UCSD-AML1 (cell line): ENCODE results near the gene IFT52.
A peak's percentile ranks its signal among the peaks of the same experiment; 100 is the strongest.
"Not testable (repeated sequence)": the region's sequence is repeated elsewhere in the genome, so short reads cannot be mapped to it uniquely, and the experiment has no call there.

ENCODE experiments used
- DNase-seq: peaks from one replicate; lab custom pipeline; 2025; ENCODE audit not compliant: unreplicated experiment; lab: John Stamatoyannopoulos, UW

The IFT52 gene

GRCh38 chr20:43565758-43566104, 25.0 kb upstream of the IFT52 start:
- no peak for DNase-seq

GRCh38 chr20:43567477-43567876, 23.3 kb upstream of the IFT52 start:
- DNase-seq = no peak

DNA sequence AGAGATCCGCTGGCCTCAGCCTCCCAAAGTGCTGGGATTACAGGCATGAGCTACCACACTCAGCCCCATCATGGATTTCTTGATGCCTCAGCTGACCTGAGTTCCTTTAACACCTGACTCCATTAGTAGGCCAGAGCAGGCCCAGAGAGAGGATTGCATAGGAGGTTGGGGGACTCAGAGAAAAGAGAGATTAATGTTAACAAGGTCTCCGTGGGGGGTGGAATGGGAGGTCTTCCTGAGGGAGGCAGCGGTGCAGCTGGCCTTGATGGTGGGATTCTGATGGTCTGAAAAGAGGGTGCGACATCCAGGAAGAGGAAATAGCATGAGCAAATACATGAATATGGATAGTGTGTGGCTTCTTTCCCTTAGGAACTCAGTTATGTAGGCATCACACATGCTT, 22.0 kb upstream of the IFT52 start:
- DNase-seq = no peak

GRCh38 chr20:43569282-43569681, 21.5 kb upstream of the IFT52 start:
- no peak for DNase-seq

GRCh38 chr20:43570496-43570895, 20.2 kb upstream of the IFT52 start:
- DNase-seq = no peak

DNA sequence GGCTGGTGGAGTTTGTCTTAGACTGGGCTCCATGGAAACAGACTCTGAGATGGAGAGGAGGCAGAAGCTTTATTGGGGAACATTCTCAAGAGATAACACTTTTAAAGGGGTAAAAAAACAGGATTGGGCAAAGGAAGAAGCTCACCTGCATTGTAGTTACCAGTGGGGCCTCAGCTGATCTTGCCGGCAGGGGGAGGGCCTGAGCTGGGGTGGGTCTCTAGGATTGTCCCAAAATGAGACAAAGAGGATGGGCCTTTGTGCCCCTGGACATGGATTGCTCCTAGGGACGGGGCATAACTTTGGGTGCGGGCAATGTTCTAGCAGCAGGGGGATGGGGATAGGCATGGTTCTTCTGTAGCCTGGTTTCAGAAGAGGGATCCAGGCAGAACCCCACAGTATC, 19.4 kb upstream of the IFT52 start:
- DNase-seq = no peak

GRCh38 chr20:43571771-43572170, 19.0 kb upstream of the IFT52 start:
- DNase-seq = no peak

DNA sequence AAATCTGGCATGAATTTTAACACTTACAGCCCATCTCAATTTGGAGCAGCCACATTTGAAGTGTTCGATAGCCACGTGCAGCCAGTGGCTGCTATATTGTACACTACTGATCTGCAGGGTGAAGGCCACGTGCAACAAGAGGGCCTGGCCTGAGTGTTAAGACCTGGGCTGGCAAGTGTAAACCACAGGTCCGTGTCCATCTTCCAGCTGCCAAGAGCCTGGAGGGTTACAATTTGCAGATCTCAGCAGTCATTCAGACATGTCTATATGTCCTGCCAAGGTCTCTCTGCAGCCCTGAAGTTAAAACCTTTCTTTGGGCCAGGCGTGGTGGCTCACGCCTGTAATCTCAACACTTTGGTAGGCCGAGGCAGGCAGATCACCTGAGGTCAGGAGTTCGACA, 17.8 kb upstream of the IFT52 start:
- no peak for DNase-seq

GRCh38 chr20:43576108-43576507, 14.6 kb upstream of the IFT52 start:
- DNase-seq = no peak

DNA sequence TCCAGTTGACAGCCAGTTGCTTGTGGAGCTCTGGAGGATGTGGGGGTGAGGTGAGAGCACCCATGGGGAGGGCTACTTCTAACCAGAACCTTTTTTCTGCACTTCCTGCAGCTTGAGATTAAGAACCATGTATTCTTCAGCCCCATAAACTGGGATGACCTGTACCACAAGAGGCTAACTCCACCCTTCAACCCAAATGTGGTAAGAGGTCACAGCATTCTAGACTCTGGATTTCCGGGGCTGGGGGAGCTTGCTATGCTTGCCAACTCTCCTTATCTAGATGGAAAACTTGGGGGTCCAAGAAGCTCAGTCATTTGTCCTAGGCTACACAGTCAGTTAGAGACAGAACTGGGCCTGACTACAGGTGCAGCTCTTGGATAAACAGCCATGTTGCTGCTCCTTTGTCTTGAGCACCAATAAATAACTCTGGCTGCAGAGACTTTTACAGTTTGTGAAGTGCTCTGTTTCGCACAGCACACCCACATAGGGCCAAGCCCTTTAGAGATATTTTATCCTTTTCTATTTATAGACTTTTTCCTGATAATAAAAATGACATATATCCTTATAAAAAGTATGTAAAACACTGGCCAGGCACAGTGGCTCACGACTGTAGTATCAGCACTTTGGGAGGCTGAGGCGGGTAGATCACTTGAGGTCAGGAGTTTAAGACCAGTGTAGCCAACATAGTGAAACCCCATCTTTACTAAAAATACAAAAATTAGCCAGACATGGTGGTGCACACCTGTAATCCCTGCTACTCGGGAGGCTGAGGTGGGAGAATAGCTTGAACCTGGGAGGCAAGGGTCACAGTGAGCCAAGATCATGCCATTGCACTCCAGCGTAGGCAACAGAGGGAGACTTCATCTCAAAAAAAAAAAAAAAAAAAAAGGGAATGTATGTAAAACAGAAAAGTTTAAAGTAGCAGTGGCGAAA, 10.6 kb upstream of the IFT52 start:
- DNase-seq = no peak

- DNase-seq = no peak
These were observed 7.4 kb upstream of the IFT52 start for GRCh38 chr20:43583133-43583864.

DNA sequence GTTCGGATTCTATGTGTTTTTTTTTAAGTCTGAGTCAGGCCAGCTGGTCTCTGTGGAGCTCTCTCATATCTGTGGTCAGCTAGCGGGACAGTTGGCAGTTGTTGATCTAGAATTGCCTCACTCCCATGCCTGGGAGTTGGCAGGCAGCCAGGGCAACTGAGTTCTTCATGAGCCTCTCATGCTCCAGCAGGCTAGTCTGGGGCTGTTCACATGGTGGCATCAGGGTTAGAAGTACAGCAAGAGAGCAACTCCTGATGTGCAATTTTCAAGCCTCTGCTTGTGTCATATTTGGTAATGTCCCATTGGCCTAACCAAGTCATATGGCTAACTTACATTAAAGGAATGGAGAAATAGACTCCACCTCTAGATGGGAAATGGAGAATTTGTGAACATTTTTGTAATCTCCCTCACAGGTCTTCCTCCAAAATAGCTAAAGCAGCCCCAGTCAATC, 6.7 kb upstream of the IFT52 start:
- peak; percentile 39 for DNase-seq

- DNase-seq = no peak
These were observed 6.1 kb upstream of the IFT52 start for GRCh38 chr20:43584448-43585136.

- DNase-seq = no peak
These were observed 4.1 kb upstream of the IFT52 start for GRCh38 chr20:43586641-43587040.

GRCh38 chr20:43588526-43588925, 2.2 kb upstream of the IFT52 start:
- DNase-seq = not testable (repeated sequence)

GRCh38 chr20:43590036-43590391, 723 bp upstream of the IFT52 start:
- no peak for DNase-seq

- DNase-seq = not testable (repeated sequence)
These were observed 11.2 kb downstream of the IFT52 start for GRCh38 chr20:43601960-43602359.

- DNase-seq = no peak
These were observed 12.4 kb downstream of the IFT52 start for GRCh38 chr20:43603124-43603523.

DNA sequence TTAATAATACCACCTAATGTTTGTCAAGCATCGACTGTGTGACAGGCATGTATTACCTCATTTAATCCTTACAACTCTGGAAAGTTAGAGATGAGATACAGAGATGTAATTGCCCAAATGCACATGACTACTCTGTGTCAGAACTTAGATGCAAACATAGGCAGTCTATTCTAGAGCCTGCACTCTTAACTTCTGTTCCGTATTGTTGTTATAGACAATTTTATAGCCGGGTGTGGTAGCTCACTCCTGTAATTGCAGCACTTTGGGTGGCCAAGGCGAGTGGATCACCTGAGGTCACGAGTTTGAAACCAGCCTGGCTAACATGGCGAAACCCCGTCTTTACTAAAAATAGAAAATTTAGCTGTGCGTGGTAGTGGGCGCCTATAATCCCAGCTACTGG, 15.0 kb downstream of the IFT52 start:
- no peak for DNase-seq

DNA sequence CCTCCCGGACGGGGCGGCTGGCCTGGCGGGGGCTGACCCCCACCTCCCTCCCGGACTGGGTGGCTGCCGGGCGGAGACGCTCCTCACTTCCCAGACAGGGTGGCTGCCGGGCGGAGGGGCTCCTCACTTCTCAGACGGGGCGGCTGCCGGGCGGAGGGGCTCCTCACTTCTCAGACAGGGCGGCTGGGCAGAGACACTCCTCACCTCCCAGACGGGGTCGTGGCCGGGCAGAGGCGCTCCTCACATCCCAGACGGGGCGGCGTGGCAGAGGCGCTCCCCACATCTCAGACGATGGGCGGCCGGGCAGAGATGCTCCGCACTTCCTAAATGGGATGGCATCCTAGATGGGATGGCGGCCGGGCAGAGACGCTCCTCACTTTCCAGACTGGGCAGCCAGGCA, 16.5 kb downstream of the IFT52 start:
- DNase-seq = not testable (repeated sequence)

GRCh38 chr20:43631598-43631997, 40.9 kb downstream of the IFT52 start:
- DNase-seq = no peak

DNA sequence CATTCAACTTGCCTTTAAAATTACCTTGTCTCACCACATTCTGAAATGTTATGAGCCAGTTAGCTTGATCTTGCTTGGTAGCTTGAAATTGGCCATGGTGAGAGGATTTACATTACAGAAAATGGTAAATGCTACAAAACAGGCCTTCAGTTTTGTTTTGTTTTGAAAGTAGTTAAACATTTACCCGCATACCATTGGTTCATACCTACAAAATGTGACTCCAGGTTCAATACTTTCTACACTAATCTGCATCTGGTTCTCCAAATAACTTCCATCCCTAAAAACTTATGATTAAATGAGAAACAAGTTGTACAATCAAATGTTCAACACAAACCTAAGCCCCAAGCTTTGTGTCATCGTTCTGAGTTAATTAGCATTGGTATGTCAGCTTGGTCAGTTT, 45.7 kb downstream of the IFT52 start:
- DNase-seq = no peak
